Measurements from ENCODE around the gene APBB2.

The APBB2 gene

GRCh38 chr4:41214136-41214824, at the start of gene APBB2:
TSS of gene APBB2 (minus strand) at chr4:41214542. CDS start at chr4:41033254, 181,288 bp downstream.
- DNase-seq (ENCODE audit: low read depth in 2 of 2), result peak; percentile 38 to 49

- no peak for DNase-seq (ENCODE audit: low read depth in 2 of 2)
Measured at GRCh38 chr4:41262198-41262597, 47.9 kb upstream of the APBB2 start.

GRCh38 chr4:41260116-41260733, 45.9 kb upstream of the APBB2 start:
- DNase-seq (ENCODE audit: low read depth in 2 of 2), result no peak

- DNase-seq (ENCODE audit: low read depth in 2 of 2), result no peak
Measured at GRCh38 chr4:41258783-41259182, 44.4 kb upstream of the APBB2 start.

GRCh38 chr4:41257906-41258305, 43.6 kb upstream of the APBB2 start:
- no peak for DNase-seq (ENCODE audit: low read depth in 2 of 2)

GRCh38 chr4:41257257-41257901, 43.0 kb upstream of the APBB2 start:
- DNase-seq (ENCODE audit: low read depth in 2 of 2), result peak; percentile 6 to 18

GRCh38 chr4:41256740-41257256, 42.5 kb upstream of the APBB2 start, which contains the start of gene UCHL1:
TSS of gene UCHL1 (plus strand) at chr4:41256928. CDS start at chr4:41256977, 49 bp downstream.
- DNase-seq (ENCODE audit: low read depth in 2 of 2), result no peak

GRCh38 chr4:41256131-41256739, 41.9 kb upstream of the APBB2 start:
- no peak for DNase-seq (ENCODE audit: low read depth in 2 of 2)

- DNase-seq (ENCODE audit: low read depth in 2 of 2), result no peak
Measured at GRCh38 chr4:41245983-41246382, 31.6 kb upstream of the APBB2 start.

- no peak for DNase-seq (ENCODE audit: low read depth in 2 of 2)
Measured at GRCh38 chr4:41241919-41242318, 27.6 kb upstream of the APBB2 start.

GRCh38 chr4:41236508-41236907, 22.2 kb upstream of the APBB2 start:
- no peak for DNase-seq (ENCODE audit: low read depth in 2 of 2)

- no peak for DNase-seq (ENCODE audit: low read depth in 2 of 2)
Measured at GRCh38 chr4:41236032-41236431, 21.7 kb upstream of the APBB2 start.

GRCh38 chr4:41232856-41233255, 18.5 kb upstream of the APBB2 start:
- no peak for DNase-seq (ENCODE audit: low read depth in 2 of 2)

GRCh38 chr4:41232406-41232805, 18.1 kb upstream of the APBB2 start:
- DNase-seq (ENCODE audit: low read depth in 2 of 2), result no peak

- no peak for DNase-seq (ENCODE audit: low read depth in 2 of 2)
Measured at GRCh38 chr4:41227902-41228301, 13.6 kb upstream of the APBB2 start.

GRCh38 chr4:41221850-41222645, 7.7 kb upstream of the APBB2 start:
- DNase-seq (ENCODE audit: low read depth in 2 of 2), result no peak

GRCh38 chr4:41219421-41219950, 5.1 kb upstream of the APBB2 start:
- no peak for DNase-seq (ENCODE audit: low read depth in 2 of 2)

GRCh38 chr4:41218703-41219102, 4.4 kb upstream of the APBB2 start:
- DNase-seq (ENCODE audit: low read depth in 2 of 2), result no peak

GRCh38 chr4:41217374-41217773, 3.0 kb upstream of the APBB2 start:
- DNase-seq (ENCODE audit: low read depth in 2 of 2), result no peak

GRCh38 chr4:41217020-41217333, 2.6 kb upstream of the APBB2 start:
- DNase-seq (ENCODE audit: low read depth in 2 of 2), result no peak

- peak; percentile 46 to 60 for DNase-seq (ENCODE audit: low read depth in 2 of 2)
Measured at GRCh38 chr4:41216294-41217019, 2.1 kb upstream of the APBB2 start.

Measured in stimulated activated CD4-positive, alpha-beta T cell treated with anti-CD3 and anti-CD28 coated beads, Interleukin-4, amount 100 ng/mL, for 48 hours (primary cell).